Nucleus accumbens (tissue), 56 donors: ENCODE data around the gene GRIK4.
"Not testable (repeated sequence)": the region's sequence is repeated elsewhere in the genome, so short reads cannot be mapped to it uniquely, and the experiment has no call there.

ENCODE experiments used
- DNase-seq, 56 donors: peaks; one replicate each; lab custom pipeline; 2025; lab: John Stamatoyannopoulos, UW

The GRIK4 gene

GRCh38 chr11:120998581-120998980, 487.0 kb downstream of the GRIK4 start:
- no peak for DNase-seq

GRCh38 chr11:121004206-121004840, 492.8 kb downstream of the GRIK4 start:
- DNase-seq: no peak

DNA sequence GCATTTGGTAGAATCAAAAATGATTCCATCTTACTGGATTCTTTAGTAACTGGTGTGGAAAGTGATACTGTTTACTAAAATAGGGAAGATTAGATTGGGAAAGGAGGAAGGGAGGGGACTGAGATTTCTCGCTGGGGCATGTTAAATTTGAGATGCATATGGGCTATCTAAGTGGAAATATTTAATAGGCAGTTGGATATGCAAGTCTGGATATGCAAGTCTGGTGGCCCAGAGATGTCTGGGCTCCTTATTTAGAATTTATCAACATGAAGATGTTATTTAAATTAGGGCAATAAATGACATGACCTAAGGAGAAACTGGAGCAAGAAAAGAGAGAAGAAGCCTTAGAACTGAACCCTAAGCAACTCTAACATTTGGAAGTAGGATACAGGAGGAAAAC, 495.4 kb downstream of the GRIK4 start:
- no peak for DNase-seq

- DNase-seq: no peak
These were observed 497.0 kb downstream of the GRIK4 start for GRCh38 chr11:121008551-121008950.

- DNase-seq: no peak
These were observed 500.5 kb downstream of the GRIK4 start for GRCh38 chr11:121012091-121012490.

DNA sequence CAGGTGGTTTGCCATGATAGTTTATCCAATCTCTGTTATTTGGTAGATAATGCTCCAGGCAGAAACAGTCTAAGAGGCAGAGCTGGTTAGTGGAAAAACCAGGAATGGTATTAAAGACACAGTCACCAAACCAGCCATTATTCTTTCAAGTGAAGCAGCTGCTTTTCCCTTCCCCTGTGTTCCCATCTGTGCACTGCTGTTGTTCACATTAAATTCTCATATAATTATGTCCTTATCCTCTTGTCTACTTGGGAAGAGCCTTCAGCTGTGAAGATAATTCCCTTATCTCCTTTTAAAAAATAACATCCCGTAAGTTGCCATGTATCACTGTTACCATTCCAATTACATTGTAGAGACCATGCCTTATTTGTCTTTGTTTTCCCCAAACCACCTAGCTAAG, 507.2 kb downstream of the GRIK4 start:
- DNase-seq: no peak

DNA sequence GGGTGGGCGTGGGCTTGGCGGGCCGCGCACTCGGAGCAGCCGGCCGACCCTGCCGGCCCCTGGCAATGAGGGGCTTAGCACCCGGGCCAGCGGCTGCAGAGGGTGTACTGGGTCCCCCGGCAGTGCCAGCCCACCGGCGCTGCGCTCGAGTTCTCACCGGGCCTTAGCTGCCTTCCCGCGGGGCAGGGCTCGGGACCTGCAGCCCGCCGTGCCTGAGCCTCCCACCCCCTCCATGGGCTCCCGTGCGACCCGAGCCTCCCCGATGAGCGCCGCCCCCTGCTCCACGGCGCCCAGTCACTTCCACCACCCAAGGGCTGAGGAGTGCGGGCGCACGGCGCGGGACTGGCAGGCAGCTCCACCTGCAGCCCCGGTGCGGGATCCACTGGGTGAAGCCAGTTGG, 510.2 kb downstream of the GRIK4 start:
- DNase-seq: not testable (repeated sequence)

GRCh38 chr11:121023848-121024751, 512.6 kb downstream of the GRIK4 start, which contains the start of gene TBCEL:
TSS of gene TBCEL (plus strand) at chr11:121024102. CDS start at chr11:121045691, 21,589 bp downstream.
- DNase-seq: peak; percentile 37 to 95 (median 82)

GRCh38 chr11:121024989-121025388, 513.4 kb downstream of the GRIK4 start:
- DNase-seq: no peak

DNA sequence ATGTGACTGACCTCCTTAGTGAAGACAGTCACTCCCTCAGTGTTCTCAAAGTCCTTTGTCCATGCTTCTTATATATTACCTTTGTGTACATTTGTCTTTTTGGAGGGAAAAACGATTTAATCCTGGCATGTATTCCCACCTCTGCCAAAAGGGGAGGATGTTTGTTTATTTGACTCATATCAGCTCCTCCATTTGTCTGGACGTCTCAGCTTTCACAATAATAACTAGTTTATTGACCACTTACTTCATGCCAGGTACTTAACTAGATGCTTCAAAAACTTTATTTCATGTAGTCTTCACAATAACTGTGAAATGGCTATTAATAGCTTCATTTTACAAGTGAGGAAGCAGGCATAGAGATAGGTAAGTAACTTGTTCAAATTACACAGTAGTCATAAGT, 517.6 kb downstream of the GRIK4 start:
- no peak for DNase-seq

GRCh38 chr11:121029813-121030445, 518.4 kb downstream of the GRIK4 start:
- DNase-seq: no peak

GRCh38 chr11:121031167-121031566, 519.6 kb downstream of the GRIK4 start:
- DNase-seq: no peak

DNA sequence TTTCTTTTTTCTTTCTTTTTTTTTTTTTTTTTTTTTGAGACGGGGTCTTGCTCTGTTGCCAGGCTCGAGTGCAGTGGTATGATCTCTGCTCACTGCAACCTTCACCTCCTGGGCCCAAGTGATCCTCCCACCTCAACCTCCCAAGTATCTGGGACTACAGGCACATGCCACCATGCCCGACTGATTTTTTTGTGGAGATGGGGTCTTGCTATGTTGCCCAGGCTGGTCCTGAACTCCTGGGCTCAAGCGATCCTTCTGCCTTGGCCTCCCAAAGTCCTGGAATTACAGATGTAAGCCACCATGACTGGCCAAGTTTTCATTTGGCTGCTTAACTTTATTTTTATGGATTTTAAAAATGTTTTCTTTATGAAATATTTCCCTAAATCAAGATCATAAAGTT, 520.1 kb downstream of the GRIK4 start:
- not testable (repeated sequence) for DNase-seq

DNA sequence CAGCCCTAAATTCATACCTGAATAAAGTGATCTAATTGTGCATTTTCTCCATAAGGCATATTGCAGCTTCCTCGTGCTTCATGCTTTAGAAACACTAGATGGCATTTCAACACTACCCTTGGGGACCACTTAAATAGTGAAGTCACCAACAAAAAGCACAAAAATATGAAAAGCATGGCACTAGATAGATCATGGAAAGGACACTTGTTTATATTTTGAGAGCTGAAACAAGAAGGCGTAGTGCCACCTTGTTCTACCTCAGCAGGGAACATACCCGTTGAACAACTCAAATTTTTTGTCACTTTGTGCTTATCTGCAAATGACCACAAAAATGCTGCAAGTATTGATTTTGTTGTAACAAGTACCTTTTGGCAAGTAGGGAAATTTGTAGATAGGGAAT, 521.0 kb downstream of the GRIK4 start:
- DNase-seq: no peak

DNA sequence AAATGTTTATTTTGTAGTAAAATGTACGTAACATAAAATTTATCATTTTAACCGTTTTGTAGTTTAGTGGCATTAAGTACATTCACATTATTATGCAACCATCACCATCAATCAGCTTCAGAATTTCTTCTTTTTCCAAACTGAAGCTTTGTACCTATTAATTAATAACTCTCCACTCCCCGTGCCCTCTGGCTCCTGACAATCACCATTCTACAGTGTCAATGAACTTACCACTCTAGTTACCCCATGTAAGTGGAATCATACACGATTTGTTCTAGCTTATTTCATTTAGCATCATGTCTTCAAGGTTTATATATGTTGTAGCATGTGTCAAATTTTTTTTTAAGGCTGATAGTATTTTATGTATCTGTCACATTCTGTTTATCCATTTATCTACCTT, 522.1 kb downstream of the GRIK4 start:
- no peak for DNase-seq

GRCh38 chr11:121035169-121035755, 523.7 kb downstream of the GRIK4 start:
- no peak for DNase-seq

DNA sequence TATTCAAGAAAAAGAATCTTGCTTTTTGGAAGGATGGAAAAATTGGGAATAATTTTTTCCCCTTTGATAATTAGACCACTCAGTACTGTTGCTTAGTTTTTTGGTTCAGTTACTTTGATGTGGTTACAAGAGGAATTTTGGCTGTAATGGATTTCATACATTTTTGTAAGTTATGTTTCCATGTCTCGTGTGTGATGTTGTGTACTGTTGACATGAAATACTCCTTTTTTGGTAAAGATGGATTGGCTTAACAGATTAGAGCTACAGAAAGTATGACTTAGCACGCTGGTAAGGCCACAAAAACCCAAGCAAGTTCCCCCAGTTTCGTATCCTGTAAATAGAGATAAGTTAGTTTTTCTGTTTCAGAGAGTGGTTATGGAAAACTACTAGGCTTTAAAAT, 524.2 kb downstream of the GRIK4 start:
- no peak for DNase-seq

DNA sequence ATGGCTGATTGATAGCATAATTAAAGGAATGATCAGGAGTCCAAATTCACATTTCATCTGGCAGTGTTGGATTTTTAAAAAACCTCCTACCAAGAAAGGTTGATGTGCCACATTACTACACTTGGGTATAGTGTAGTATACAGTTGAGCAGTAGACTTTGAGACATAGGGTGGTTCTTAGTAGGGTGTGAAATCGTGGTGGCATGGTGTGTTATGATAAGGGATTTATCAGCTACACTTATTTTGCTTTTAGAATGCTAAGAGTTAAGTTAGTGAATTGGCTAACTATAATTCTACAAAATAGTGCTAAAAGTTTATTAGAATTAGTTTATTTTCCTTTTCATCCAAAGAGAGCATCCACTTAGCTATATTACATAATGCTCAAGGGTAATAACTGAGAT, 525.5 kb downstream of the GRIK4 start:
- DNase-seq: no peak
